Measurements from ENCODE around the gene RBM42.
A peak's percentile ranks its signal among the peaks of the same experiment; 100 is the strongest.

The RBM42 gene

DNA sequence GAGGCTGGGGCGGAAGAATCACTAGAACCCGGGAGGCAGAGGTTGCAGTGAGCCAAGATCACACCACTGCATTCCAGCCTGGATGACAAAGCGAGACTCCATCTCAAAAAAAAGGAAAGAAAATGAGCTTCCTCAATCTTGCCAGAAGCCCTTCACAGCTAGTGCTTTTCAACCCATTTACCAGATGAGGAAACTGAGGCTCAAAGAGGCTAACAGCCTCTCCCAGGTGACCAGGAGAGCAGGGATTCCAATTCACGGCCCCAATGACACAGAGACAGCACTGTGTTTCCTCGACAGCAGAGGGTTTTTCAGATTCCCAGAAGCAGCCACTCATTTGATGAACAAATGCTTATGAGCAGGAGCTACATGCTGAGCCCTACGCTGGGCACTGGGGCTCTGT lies 40.7 kb downstream of the RBM42 start:
- TF ChIP-seq, protein P1, sequence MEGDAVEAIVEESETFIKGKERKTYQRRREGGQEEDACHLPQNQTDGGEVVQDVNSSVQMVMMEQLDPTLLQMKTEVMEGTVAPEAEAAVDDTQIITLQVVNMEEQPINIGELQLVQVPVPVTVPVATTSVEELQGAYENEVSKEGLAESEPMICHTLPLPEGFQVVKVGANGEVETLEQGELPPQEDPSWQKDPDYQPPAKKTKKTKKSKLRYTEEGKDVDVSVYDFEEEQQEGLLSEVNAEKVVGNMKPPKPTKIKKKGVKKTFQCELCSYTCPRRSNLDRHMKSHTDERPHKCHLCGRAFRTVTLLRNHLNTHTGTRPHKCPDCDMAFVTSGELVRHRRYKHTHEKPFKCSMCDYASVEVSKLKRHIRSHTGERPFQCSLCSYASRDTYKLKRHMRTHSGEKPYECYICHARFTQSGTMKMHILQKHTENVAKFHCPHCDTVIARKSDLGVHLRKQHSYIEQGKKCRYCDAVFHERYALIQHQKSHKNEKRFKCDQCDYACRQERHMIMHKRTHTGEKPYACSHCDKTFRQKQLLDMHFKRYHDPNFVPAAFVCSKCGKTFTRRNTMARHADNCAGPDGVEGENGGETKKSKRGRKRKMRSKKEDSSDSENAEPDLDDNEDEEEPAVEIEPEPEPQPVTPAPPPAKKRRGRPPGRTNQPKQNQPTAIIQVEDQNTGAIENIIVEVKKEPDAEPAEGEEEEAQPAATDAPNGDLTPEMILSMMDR (IDR thresholded peaks at IDR 0.05; ENCODE audit: extremely low read depth, insufficient read depth, missing control alignments) = no peak
- in situ Hi-C loops (cut with MboI; ENCODE audit: low pct_unique_long_range_greater_than_20kb, low sequenced_read_pairs, unreplicated experiment) = no loop called here
- no peak for DNase-seq (ENCODE audit: low spot score)

DNA sequence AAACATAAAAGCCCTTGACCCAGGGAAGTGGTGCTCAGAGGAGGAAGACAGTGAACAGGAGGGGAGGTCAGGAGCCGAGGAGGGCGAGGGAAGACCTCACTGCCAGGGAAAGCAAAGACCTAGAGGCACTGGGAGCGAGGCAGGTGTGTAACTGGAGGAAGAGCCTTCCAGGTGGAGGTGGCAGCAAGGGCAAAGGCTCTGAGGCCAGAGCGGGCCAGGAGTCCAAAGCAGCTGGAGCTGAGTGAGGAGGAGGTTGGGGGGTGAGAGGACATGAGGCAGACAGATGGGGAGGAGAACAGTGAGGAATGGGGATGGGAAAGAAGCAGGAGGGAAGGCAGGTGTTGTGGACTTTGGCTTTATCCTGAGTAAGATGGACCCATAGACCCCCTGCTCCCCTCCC lies 41.1 kb downstream of the RBM42 start:
- in situ Hi-C loops (cut with MboI; ENCODE audit: low pct_unique_long_range_greater_than_20kb, low sequenced_read_pairs, unreplicated experiment) = no loop called here
- DNase-seq (ENCODE audit: low spot score) = no peak
- TF ChIP-seq, protein P1 (IDR thresholded peaks at IDR 0.05; ENCODE audit: extremely low read depth, insufficient read depth, missing control alignments) = no peak

DNA sequence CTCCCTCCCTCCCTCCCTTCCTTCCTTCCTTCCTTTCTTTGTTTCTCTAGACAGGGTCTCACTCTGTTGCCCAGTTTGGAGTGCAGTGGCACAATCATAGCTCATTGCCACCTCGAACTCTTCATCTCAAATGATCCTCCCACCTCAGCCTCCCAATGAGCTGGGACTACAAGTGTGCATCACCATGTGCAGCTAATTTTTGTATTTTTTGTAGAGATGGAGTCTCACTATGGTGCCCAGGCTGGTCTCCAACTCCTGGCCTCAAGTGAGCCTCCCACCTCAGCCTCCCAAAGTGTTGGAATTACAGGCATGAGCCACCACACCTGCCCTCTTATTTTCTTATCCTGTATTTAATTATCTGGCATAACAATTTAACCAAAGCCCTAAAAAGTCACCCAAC lies 41.9 kb downstream of the RBM42 start:
- no peak for DNase-seq (ENCODE audit: low spot score)
- in situ Hi-C loops (cut with MboI; ENCODE audit: low pct_unique_long_range_greater_than_20kb, low sequenced_read_pairs, unreplicated experiment) = no loop called here
- TF ChIP-seq, protein P1 (IDR thresholded peaks at IDR 0.05; ENCODE audit: extremely low read depth, insufficient read depth, missing control alignments) = no peak

DNA sequence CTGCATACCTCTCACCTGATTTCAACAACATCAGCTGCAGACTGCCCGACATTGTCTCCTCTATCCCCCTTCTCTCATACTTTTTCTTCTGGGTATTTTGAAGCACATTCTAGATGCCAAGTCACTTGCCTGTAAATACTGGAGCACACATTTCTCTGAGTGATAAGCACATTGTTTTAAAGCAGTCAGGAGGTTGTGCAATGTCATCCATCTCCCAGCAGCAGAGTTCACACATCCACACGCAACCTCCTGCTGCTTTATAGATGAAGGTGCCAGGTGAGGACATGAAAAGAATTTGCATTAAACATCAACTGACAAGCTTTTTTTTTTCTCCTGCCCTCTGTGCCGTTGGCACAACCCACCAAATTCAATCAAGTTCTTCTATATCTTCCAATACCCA lies 43.0 kb downstream of the RBM42 start:
- peak; percentile 22 for DNase-seq (ENCODE audit: low spot score)
- TF ChIP-seq, protein P1 (IDR thresholded peaks at IDR 0.05; ENCODE audit: extremely low read depth, insufficient read depth, missing control alignments) = no peak
- in situ Hi-C loops (cut with MboI; ENCODE audit: low pct_unique_long_range_greater_than_20kb, low sequenced_read_pairs, unreplicated experiment) = no loop called here

DNA sequence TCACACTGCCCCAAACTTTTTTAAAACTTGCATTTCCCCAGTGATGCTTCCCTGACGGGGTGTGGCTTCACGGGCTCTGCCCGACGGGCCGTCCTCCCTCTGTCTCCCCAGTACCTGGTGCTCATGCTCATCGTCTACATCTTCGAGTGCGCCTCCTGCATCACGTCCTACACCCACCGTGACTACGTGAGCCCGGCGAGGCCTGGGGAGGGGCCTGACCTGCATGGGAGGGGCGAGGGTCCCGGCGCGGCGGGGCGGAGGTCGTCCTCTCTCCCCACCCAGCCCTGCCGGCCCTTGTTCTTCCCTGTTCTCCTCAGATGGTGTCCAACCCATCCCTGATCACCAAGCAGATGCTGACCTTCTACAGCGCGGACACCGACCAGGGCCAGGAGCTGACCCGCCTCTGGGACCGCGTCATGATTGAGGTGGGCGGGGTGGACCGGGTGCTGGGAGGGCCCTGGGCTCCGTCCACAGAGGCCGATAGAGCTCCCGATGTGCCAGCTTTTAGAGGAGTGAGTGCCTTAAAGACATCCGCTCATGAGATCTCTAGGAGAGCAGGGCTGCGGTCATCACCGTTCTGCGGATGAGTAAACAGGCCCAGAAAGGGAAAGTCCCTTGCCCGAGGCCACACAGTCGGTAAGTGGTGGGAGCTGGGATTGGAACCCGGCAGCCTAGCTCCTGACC lies 44.4 kb downstream of the RBM42 start:
- TF ChIP-seq, protein P1 (IDR thresholded peaks at IDR 0.05; ENCODE audit: extremely low read depth, insufficient read depth, missing control alignments) = no peak
- in situ Hi-C loops (cut with MboI; ENCODE audit: low pct_unique_long_range_greater_than_20kb, low sequenced_read_pairs, unreplicated experiment) = no loop called here
- peak; percentile 78 for DNase-seq (ENCODE audit: low spot score)

DNA sequence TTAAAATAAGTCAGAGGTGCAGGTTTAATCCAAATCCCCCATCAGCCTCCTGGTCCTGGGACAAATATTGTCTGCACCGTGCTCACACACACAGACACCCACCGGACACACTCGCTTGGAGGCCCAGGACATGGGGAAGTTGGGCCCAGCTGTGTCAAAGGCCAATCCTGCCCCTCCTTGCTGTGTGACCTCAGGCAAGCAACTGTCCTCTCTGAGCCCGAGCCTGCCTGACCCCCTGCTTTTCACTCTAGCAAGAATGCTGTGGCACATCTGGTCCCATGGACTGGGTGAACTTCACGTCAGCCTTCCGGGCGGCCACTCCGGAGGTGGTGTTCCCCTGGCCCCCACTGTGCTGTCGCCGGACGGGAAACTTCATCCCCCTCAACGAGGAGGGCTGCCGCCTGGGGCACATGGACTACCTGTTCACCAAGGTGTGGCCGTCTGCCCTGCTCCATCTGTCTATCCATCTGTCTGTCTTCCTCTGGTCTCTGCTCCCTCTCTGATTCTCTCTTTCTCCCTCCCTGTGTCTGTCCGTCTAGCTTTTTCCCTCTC lies 46.8 kb downstream of the RBM42 start:
- no peak for DNase-seq (ENCODE audit: low spot score)
- TF ChIP-seq, protein P1 (IDR thresholded peaks at IDR 0.05; ENCODE audit: extremely low read depth, insufficient read depth, missing control alignments) = no peak
- in situ Hi-C loops (cut with MboI; ENCODE audit: low pct_unique_long_range_greater_than_20kb, low sequenced_read_pairs, unreplicated experiment) = no loop called here

Measured in GM13977 (cell line).